GM18505 (cell line): ENCODE results near the gene GDPD3.

ENCODE experiments used
- ATAC-seq: cut with Tn5 transposase; IDR thresholded peaks from one replicate; pipeline ENCODE4 v1.9.1; 2021; ENCODE audit not compliant: unreplicated experiment
- POLR2A ChIP-seq: IDR thresholded peaks from 4 replicates; pipeline ENCODE4 v1.6.1; 2011; ENCODE audit warnings: borderline replicate concordance; ENCODE audit not compliant: insufficient read depth, insufficient read length; ENCODE audit errors: extremely low read depth

Gene GDPD3

DNA sequence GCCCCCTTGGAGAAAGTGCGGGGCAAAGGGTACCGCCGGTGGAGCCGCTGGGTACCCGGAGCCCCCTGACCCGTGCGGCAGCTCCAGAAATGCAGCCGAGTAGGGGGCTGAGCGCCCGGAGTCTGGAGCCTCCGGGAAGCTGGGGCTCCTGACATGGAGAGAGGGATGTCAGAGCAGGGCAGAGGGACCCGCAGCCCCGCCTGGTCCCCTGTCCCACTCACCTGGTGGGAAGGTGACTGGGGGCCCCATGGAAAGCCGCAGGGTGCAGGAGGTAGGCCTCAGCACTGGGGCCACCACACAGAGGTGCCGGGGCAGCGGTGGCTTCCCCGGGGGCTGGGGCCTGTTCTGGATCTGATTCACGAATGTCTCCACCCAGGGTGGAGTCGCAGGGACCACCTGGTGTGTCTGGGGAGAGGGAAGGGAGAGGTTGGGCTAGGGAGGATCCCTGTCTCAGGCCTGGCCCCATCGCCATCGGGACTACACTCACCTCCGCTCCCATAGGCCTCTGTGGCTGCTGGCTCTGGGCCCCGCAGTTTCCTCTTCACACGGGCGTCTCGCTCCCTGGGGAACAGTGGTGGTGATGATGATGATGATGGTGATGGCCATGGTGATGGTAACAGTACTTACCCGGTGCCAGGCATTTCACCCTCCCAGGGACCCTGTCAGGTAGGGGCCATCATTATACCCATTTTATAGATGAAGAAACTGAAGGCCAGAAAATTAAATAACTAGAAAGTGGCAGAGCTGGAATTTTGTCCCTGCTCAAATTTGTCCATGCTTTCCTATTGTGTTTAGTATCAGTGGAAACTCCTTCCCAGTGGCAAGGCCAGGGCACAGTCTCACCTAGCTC, 26.8 kb downstream of the GDPD3 start:
- TF ChIP-seq POLR2A = no peak
- ATAC-seq = no peak

DNA sequence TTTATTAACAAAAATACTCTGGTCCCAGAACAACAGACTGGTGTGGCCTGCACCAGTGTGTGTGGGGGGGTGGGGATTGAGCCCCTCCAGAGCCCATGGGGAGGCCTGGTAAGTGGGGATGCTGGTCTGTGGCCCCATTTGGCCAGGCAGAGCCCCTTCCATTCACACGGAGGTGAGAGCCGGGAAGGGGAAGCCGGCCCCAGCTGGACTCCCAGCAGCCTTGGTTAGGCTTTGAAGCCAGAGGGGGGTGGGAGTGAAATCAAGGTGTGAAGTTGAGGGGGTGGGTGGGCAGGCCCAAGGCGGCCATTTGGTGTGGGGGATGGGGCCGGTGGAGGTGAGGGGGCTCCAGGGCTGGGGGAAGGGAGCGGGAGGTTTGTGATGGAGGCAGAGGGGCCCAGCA, 27.5 kb downstream of the GDPD3 start:
- no peak for TF ChIP-seq POLR2A

DNA sequence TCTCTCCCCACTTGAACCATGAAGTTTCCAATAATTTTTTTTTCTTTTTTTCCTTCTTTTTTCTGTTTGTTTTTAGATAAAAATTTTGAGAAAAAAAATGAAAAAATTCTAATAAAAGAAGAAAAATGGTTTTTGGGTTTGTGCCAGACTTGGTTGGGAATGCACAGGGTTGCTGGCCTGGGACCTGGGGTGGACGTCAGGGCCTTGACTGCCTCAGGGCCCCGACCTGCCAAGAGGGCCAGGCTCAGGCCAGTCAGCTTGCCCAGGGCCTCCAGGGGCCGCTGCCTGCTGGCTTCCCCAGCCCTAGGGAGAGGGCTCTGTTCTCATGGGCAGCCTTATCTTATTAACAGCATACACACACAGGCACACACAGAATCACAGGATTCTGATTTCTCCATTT, 28.1 kb downstream of the GDPD3 start:
- TF ChIP-seq POLR2A = no peak
- no peak for ATAC-seq

More for the DNA sequence above, 27.5 kb downstream of the GDPD3 start:
- no peak for ATAC-seq

DNA sequence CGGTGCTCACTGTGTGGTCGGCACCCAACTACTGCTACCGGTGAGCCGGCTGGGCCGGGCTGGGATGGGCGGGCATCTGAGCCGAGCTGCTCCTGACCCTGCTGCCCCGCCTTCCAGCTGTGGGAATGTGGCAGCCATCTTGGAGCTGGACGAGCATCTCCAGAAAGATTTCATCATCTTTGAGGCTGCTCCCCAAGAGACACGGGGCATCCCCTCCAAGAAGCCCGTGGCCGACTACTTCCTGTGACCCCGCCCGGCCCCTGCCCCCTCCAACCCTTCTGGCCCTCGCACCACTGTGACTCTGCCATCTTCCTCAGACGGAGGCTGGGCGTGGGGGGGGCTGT, 28.5 kb downstream of the GDPD3 start:
- no peak for ATAC-seq
- no peak for TF ChIP-seq POLR2A

DNA sequence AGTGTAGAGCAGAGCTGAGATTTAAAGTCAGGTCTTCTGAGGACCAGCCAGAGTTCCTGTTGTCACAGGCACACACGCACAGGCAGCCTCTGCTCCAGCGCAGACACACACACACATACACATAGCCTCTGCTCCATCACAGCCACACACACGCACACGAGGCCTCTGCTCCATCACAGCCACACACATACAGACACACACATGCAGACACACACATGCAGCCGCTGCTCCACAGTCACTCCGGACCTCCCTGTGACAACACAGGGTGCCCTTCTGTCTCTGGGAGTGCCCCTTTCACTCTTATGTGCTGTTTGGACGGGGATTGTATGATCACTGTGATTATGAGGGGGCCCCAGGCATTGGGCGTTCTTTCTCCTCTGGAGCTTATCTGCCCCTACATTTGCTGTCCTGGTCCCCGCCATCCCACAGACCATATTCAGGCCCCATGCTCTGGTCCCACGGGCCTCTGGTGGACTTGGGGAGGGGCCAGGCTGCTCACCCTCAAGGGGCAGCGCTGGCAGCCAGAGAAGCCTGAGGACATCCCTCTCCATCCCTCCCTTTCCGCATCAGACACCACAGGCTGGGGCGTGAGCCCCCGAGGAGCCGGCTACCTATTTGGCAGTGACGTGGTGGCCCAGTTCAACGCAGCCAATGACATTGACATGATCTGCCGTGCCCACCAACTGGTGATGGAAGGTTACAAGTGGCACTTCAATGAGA, 29.1 kb downstream of the GDPD3 start:
- no peak for ATAC-seq
- TF ChIP-seq POLR2A = no peak

DNA sequence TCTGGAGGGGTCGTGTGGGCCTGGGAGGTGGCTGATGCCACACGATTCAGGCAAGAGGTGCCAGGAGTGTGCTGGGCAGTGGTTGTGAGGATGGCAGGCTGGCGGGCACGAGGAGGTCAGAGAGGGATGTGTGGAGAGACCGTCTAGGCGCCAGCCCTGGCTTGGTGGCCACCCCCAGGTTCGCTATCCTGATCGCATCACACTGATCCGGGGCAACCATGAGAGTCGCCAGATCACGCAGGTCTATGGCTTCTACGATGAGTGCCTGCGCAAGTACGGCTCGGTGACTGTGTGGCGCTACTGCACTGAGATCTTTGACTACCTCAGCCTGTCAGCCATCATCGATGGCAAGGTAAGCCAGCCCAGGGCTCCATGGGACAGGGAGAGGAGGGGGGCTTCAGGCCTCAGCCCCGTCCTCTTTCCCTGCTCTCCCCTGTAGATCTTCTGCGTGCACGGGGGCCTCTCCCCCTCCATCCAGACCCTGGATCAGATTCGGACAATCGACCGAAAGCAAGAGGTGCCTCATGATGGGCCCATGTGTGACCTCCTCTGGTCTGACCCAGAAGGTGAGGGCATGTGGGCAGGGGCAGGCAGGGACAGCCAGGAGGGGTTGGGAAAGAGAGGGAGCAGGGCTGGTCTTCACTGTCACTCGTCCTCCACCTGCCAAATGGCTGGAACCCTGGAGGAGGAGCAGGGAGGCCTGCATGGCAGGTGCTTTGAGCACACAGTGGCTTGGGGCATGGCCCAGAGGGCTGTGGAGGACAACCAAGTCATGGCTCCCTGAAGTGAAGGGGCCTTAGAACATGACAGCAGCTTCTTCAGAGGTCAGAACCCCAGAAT, 29.9 kb downstream of the GDPD3 start:
- no peak for ATAC-seq
- no peak for TF ChIP-seq POLR2A

DNA sequence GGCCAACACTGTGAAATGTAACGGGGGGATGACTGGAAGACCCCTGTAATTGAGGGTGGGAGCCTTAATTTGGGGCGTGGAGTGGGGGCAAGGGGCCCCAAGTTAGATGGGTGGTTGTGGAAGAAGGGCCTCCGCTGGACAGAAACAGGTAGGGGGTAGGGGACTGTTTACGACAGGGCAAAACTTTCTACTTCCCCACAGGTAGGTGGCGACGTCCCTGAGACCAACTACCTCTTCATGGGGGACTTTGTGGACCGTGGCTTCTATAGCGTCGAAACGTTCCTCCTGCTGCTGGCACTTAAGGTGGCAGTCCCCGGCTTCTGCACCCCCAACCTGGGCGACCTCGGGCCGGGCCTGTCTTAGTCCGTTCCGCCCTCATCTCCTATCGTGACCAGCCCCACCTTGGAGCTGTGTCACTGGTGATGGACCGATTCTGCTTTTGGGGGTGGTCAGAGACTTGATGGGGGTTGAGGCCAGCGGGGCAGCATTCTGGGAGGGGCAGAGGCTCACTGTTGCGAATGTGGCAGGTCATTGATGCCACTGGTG, 30.7 kb downstream of the GDPD3 start:
- no peak for ATAC-seq
- TF ChIP-seq POLR2A = no peak

DNA sequence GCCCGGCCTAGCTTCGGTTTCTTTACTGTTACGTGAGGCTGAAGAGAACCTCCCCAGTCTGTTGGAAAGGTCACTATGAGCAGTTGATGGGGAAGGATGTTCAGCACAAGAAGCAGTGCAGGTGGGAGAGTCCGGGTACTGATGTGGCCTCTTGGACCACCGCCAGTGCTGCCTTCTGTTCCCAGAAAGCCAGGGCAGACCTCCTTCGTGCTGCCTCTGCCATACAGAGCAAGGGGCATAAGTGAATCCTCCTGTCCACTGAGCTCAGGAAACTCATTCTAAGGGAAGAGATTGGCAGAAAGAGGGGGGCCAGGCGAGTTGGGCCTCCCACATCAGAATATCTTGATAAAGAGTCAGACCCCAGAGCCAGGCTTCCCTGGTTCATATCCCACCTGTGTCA, 33.9 kb downstream of the GDPD3 start:
- ATAC-seq = no peak
- no peak for TF ChIP-seq POLR2A

DNA sequence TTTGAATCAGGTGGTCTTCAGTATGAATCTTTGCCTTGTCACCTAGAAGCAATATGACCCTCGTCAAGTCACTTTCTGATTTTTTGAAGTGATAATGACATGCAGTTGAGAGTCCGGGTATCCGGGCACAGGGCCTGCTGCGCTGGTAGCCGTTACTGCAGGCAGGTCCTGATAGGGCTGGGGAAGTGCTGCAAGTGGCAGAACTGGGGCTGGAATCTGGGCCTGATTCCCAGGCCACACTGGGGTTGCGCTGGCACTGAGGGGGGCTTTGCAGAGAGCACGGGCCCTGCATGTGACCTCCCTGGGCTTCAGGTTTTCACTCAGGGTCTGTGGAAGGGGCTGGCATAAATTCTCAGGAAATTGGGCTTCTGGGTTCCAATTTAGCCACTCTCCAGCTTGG, 34.6 kb downstream of the GDPD3 start:
- ATAC-seq = no peak
- TF ChIP-seq POLR2A = no peak

DNA sequence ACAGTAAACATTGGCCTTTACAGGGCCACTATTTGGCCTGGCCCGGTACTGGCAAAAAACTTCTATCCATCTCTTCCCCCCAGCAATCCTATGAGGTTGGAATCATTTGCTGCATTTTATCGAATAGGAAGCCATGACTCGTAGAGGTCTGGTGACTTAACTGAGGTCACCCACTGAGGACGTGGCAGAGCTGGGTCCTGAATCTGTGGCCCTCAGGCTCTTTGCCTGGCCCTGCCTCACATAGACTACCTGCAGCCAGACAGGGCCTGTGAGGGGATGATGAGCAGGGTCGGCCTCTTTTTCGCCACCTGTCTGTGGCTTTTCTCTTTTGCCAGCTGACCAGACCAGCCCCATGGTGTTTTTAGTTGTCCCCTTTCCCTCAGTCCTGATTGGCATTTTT, 35.7 kb downstream of the GDPD3 start:
- ATAC-seq = no peak
- TF ChIP-seq POLR2A = no peak

DNA sequence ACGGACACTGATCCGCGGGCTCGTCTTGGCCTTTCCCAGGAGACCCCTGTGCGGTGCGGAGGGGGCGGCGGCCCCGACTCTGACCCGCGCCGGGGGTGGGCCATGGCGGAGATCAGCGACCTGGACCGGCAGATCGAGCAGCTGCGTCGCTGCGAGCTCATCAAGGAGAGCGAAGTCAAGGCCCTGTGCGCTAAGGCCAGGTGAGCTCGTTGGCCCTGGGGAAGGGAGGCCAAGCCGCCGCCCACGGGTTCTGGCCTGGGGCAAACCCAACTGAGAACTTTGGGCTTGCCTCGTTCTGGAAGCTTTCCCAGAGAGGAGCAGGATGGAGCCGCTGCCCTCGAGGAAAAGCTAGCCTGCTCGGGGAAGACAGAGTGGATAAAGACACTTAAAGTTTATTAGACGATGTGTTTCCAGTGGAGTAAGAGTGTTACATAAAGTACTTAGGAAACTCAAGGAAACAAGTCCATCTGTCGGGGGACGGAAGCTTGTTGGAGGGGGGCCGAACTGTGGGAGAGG, 37.0 kb downstream of the GDPD3 start:
- peak; percentile 20 for ATAC-seq
- no peak for TF ChIP-seq POLR2A

DNA sequence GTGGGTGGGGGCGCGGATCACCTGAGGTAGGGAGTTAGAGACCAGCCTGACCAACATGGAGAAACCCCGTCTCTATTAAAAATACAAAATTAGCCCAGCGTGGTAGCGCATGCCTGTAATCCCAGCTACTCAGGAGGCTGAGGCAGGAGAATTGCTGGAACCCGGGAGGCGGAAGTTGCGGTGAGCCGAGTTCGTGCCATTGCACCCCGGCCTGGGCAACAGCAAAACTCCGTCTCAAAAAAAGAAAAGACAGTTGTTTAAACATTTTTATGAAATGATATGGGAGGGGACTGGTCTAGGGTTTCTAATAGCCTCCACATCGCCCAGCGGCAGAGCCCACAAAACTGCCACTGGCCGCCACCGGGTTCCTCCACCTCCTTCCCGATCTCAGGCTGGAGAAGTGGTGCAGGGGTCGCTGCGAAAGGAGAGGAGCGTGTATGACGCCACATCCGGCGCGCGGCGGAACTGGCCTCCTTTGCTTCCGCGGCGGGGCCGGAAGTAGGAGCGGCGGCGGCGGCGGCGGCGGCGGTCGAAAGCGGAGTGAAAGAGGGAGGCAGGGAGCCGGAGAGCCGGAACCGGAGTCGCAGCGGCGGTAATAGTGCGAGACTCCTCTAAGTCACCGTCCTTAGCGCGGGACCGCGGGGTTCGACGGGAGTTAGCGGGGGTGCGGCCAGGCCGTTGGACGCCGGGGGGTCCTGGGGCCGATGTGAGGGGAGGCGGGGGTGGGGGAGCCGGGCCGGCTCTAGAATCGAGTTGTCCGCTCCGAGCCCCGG, 37.6 kb downstream of the GDPD3 start, which contains the start of gene PPP4C:
Gene PPP4C, plus strand, starts transcription at position 492 of the 773 bp plus-strand sequence. CDS start 384 bp downstream, outside the sequence.
- peak; percentile 96 for TF ChIP-seq POLR2A
- ATAC-seq = peak; percentile 68
